Measurements from ENCODE around the gene RUBCNL.

The RUBCNL gene

GRCh38 chr13:46340631-46341111, 46.4 kb downstream of the RUBCNL start:
- no peak for DNase-seq (ENCODE audit: low read depth in 2 of 2, low spot score in 1 of 2)

GRCh38 chr13:46340011-46340410, 47.0 kb downstream of the RUBCNL start:
- no peak for DNase-seq (ENCODE audit: low read depth in 2 of 2, low spot score in 1 of 2)

- no peak for DNase-seq (ENCODE audit: low read depth in 2 of 2, low spot score in 1 of 2)
Measured at GRCh38 chr13:46339035-46339666, 47.9 kb downstream of the RUBCNL start.

- DNase-seq (ENCODE audit: low read depth in 2 of 2, low spot score in 1 of 2), result no peak
Measured at GRCh38 chr13:46337700-46338099, 49.4 kb downstream of the RUBCNL start.

- DNase-seq (ENCODE audit: low read depth in 2 of 2, low spot score in 1 of 2), result no peak
Measured at GRCh38 chr13:46334035-46334822, 52.8 kb downstream of the RUBCNL start.

GRCh38 chr13:46332772-46333171, 54.3 kb downstream of the RUBCNL start:
- DNase-seq (ENCODE audit: low read depth in 2 of 2, low spot score in 1 of 2), result no peak

DNA sequence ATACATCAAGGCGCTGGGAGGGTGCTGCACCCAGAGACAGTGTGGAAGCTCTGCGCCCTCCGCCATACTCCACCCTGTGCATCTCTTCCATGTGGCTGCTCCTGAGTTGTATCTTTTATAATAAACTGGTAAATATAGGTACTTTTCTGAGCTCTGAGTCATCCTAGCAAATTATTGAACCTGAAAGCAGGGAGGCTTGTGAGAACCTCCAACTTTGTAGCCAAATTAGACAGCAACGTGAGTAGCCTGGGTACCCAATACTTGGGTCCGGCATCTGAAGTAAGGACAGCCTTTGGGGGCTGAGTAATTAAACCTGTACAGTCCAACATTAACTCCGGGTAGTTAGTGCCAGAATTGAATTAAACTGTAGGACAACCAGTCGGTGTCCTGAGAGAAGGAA, 57.4 kb downstream of the RUBCNL start:
- DNase-seq (ENCODE audit: low read depth in 2 of 2, low spot score in 1 of 2), result no peak

DNA sequence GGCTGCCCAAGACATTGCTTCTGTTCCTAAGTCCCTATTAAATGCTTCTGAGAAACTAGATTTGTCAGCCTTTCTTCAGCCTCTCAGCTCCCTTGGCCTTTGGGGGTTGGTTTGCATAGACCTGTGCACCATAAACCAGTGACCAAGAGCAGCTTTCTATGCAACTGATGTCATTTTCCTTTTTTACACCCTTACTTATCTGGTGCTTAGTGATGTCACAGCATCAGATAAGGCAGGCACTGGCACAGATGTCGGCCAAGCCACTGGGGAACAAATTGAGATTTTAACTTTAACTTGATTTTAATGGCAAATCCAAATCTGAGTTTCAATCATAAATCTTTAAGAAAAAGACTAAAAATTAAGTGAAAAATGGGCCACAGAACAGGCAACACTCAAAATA, 59.8 kb downstream of the RUBCNL start:
- DNase-seq (ENCODE audit: low read depth in 2 of 2, low spot score in 1 of 2), result no peak

DNA sequence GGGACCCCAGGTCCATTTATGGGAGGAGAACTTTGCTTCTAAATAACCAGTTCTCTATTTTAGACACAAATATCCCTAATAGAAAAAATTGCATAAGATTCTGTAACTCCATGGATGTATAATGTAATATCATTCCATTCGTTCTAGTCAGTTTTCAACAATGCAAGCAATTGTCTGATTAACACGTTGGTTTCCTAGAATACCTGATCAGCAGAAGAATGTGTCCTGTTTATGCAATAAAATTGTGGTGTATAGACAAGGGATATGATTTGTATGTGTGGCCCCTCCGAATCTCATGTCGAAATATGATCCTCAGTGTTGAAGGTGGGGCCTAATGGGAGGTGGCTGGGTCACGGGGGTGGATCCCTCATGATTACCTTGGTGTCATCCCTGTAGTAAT, 62.1 kb downstream of the RUBCNL start:
- DNase-seq (ENCODE audit: low read depth in 2 of 2, low spot score in 1 of 2), result no peak

DNA sequence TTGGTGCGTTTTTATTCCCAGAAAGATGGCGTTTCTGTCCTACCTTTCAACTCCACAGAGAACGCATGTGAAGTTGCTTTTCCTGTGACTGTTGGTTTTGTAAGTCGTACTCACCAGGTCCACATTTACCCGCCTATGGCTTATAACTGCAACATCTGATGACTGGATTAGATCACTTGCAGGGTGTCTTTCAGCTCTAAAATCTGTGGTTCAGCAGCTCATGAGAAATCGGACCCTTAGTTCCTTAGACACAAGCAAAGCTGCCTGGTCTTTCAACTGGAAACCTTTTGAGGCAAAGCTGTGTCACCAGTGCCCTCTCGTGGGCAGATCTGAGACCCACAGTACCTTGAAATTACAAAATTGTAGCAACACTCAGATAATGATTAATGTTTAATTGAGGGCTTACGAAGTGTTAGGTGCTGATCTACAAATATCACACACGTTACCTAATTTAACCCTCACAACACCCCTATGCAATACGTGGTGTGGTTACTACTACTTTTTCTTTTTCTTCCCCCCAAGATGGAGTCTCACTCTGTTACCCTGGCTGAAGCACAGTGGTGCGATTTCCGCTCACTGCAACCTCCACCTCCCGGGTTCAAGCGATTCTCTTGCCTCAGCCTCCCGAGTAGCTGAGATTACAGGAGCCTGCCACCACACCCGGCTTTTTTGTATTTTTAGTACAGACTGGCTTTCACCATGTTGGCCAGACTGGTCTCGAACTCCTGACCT, 65.4 kb downstream of the RUBCNL start:
- DNase-seq (ENCODE audit: low read depth in 2 of 2, low spot score in 1 of 2), result peak; percentile 38 to 48

DNA sequence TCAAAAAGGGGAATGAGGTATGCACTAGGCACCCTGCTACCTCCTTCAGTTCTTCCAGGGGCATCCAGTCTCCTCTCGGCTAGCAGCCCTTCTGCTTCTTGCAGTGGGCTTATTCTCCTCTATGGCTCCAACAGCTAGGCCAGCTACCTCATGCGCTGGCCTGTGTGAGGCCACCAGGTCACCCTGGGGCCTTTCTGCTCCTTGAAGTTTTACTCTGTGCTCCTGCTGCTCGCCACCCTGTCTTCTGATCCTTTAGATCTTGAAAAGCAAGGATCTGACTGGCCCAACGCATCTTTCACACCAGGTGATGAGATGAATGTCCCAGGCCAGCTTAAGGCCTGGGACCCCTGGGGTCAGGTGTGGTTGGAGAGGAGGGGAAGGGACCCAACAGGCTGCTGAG, 66.2 kb downstream of the RUBCNL start:
- DNase-seq (ENCODE audit: low read depth in 2 of 2, low spot score in 1 of 2), result no peak

- no peak for DNase-seq (ENCODE audit: low read depth in 2 of 2, low spot score in 1 of 2)
Measured at GRCh38 chr13:46320406-46320805, 66.6 kb downstream of the RUBCNL start.

- no peak for DNase-seq (ENCODE audit: low read depth in 2 of 2, low spot score in 1 of 2)
Measured at GRCh38 chr13:46318986-46319385, 68.1 kb downstream of the RUBCNL start.

- DNase-seq (ENCODE audit: low read depth in 2 of 2, low spot score in 1 of 2), result no peak
Measured at GRCh38 chr13:46317120-46317519, 69.9 kb downstream of the RUBCNL start.

DNA sequence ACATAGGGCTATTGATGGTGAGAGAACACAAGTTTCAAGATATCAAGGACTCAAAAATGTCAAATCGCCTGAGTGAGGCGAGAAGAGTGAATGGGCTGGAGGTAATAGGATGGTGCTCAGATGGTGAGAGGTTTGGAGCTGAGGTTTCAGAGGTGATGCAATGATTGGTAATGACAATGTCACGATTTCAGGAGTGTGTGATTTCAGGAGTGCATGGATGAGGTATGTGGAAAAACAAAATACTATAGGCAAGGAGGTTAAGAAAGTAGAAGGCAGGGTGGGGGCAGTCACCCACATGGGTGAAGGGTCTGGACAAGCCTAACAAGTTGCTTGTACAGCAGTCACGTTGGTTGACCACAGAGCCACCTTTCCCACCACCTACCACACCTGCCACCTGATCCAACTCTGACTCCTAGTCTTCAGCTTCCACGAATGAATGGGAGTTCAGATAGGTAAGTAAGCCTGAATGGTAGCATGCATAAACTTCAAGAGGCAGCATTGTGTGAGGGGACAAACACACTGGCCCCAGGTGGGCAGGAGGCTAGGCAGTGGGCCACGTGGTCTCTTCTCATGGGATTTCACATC, 71.5 kb downstream of the RUBCNL start:
- no peak for DNase-seq (ENCODE audit: low read depth in 2 of 2, low spot score in 1 of 2)

DNA sequence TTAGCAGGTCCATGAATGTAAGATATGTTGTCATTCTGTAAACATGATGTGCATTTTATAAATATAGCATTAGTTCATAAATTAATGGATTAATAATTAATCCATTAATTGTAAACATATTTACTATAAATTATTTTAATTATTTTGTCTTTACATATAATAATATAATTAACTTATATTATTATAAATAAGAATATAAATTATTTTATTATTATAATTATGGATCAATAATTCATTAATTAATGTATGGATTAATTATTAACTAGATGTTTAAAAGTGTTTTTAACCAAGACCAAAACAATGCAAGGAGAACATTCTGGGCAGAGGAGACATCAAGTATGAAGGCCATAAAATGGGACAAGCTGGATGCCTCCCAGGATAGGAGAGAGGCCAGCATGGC, 72.0 kb downstream of the RUBCNL start:
- DNase-seq (ENCODE audit: low read depth in 2 of 2, low spot score in 1 of 2), result no peak

GRCh38 chr13:46314587-46314986, 72.5 kb downstream of the RUBCNL start:
- no peak for DNase-seq (ENCODE audit: low read depth in 2 of 2, low spot score in 1 of 2)

DNA sequence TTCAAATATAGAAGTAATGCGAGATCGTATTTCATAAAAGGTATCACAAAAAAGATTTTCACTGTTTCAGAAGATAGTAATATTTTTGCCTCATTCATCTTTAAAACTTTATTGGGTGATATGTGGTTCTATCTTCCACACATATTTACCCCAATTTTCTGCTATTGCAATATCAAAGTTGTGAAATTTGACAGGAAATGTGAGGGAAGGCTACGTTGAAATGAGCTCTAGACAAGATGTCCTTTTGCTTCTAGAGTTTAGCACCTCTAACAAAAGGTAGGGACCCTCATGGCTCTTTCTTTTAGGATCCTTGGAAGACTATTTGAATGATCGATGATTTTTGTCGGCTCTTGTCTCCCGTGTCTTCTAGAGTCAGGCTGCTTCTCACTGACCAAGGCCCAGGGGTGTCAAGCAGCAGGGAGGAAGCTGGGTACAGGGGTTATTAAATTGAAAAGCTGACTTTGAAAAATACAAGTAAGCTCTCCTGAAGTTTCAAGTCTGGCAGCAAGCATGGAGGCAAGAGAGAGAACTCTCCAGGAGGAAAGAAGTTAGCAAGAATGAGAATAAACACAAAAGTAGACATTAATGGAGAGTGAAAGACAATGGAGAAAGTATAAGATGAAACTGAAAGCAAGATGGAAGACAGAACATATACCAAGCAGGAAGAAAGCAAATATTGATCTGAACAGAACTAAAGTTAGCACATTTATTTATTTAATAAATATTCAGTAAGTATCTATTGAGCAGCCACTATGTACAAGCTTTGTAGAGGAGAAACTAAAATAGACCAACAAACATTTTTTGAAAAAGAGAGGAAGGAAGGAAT, 73.4 kb downstream of the RUBCNL start:
- DNase-seq (ENCODE audit: low read depth in 2 of 2, low spot score in 1 of 2), result no peak

GRCh38 chr13:46313024-46313423, 74.0 kb downstream of the RUBCNL start:
- no peak for DNase-seq (ENCODE audit: low read depth in 2 of 2, low spot score in 1 of 2)

- DNase-seq (ENCODE audit: low read depth in 2 of 2, low spot score in 1 of 2), result no peak
Measured at GRCh38 chr13:46311217-46311616, 75.8 kb downstream of the RUBCNL start.

DNA sequence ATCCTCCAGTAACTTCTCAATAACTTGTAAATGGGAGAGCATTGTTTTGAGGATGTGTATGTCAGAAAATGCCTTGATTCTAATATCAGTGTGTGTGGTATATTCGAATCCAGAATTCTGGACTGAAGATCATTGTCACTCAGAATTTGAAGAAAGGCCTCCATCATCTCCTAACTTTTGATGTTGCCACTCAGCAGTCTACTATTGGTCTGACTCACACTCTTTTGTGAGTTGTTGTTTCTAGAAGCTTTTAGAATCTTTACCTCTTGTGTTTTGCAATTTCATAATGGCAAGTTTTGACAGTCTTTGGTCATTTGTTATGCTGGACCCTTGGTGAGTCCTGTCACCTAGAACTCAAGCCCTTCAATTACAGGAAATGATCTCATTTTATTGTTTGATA, 77.0 kb downstream of the RUBCNL start:
- no peak for DNase-seq (ENCODE audit: low read depth in 2 of 2, low spot score in 1 of 2)
